ENCODE measurements around the gene RALGPS2.
"Not testable (repeated sequence)": the region's sequence is repeated elsewhere in the genome, so short reads cannot be mapped to it uniquely, and the experiment has no call there.

RALGPS2 gene

GRCh38 chr1:178751046-178751445, 26.0 kb downstream of the RALGPS2 start:
- TF ChIP-seq, protein P1, sequence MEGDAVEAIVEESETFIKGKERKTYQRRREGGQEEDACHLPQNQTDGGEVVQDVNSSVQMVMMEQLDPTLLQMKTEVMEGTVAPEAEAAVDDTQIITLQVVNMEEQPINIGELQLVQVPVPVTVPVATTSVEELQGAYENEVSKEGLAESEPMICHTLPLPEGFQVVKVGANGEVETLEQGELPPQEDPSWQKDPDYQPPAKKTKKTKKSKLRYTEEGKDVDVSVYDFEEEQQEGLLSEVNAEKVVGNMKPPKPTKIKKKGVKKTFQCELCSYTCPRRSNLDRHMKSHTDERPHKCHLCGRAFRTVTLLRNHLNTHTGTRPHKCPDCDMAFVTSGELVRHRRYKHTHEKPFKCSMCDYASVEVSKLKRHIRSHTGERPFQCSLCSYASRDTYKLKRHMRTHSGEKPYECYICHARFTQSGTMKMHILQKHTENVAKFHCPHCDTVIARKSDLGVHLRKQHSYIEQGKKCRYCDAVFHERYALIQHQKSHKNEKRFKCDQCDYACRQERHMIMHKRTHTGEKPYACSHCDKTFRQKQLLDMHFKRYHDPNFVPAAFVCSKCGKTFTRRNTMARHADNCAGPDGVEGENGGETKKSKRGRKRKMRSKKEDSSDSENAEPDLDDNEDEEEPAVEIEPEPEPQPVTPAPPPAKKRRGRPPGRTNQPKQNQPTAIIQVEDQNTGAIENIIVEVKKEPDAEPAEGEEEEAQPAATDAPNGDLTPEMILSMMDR (IDR thresholded peaks at IDR 0.05; ENCODE audit: borderline replicate concordance, control extremely low read depth, extremely low read depth, insufficient read depth, missing control alignments): no peak
- DNase-seq (ENCODE audit: low spot score): no peak
- in situ Hi-C loops (cut with MboI; ENCODE audit: low sequenced_read_pairs, unreplicated experiment): loop anchor here (10.0 kb wide), 1 partner anchor 216 kb away; no protein-coding TSS in a partner anchor

DNA sequence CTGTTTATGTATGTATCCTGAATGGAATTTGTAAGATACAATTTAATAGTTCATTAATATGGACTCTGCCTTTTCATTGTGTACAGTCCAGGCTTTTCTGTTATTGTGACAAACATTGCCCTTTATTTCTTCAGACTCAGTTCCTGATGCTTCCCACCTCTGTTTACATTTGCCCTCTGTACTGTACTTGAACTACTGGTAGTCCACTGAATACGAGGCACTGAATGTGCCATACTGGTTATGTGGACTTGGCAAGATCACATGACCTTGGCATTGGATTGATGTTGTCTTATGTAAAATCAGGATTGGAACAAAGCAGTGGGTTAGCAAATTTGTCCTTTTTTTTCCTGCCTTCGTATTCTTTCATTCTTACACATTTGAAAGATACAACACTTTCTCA, 27.8 kb downstream of the RALGPS2 start:
- no peak for DNase-seq (ENCODE audit: low spot score)
- in situ Hi-C loops (cut with MboI; ENCODE audit: low sequenced_read_pairs, unreplicated experiment): loop anchor here (10.0 kb wide), 1 partner anchor 218 kb away; no protein-coding TSS in a partner anchor
- TF ChIP-seq, protein P1 (IDR thresholded peaks at IDR 0.05; ENCODE audit: borderline replicate concordance, control extremely low read depth, extremely low read depth, insufficient read depth, missing control alignments): no peak

DNA sequence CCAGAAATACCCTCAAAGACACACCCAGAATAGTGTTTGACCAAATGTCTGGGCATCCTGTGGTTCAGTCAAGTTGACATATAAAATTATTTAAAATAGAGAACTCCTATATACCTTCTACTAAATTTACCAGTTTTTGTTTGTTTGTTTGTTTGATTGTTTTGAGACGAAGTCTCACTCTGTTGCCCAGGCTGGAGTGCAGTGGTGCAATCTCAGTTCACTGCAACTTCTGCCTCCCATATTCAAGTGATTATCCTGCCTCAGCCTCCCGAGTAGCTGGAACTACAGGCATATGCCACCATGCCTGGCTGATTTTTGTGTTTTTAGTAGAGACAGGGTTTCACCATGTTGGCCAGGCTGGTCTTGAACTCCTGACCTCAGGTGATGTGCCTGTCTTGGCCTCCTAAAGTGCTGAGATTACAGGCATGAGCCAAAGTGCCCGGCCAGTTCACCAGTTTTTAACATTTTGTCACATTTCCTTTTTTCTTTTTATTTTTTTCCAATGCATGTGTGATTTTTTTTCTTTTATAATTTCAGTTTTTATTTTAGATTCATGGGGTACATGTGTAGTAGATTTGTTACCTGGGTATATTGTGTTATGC, 29.7 kb downstream of the RALGPS2 start:
- in situ Hi-C loops (cut with MboI; ENCODE audit: low sequenced_read_pairs, unreplicated experiment): loop anchor here (10.0 kb wide), 1 partner anchor 220 kb away; no protein-coding TSS in a partner anchor
- not testable (repeated sequence) for DNase-seq (ENCODE audit: low spot score)

GRCh38 chr1:178768423-178768822, 43.4 kb downstream of the RALGPS2 start:
- in situ Hi-C loops (cut with MboI; ENCODE audit: low sequenced_read_pairs, unreplicated experiment): no loop called here
- DNase-seq (ENCODE audit: low spot score): peak; percentile 61
- TF ChIP-seq, protein P1 (IDR thresholded peaks at IDR 0.05; ENCODE audit: borderline replicate concordance, control extremely low read depth, extremely low read depth, insufficient read depth, missing control alignments): peak; percentile 75

DNA sequence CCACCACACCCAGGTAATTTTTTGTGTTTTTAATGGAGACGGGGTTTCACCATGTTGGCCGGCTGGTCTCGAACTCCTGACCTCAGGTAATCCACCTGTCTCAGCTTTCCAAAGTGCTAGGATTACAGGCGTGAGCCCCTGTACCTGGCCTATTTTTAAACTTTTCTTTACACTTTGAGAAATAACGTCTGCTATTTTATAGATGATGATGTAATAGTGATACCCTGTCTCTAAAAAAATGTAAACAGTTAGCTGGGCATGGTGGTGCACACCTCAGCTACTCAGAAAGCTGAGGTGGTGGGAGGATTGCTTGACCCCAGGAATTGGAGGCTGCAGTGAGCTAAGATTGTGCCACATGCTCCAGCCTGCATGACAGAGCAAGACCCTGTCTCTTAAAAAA, 47.9 kb downstream of the RALGPS2 start:
- TF ChIP-seq, protein P1 (IDR thresholded peaks at IDR 0.05; ENCODE audit: borderline replicate concordance, control extremely low read depth, extremely low read depth, insufficient read depth, missing control alignments): no peak
- DNase-seq (ENCODE audit: low spot score): no peak
- in situ Hi-C loops (cut with MboI; ENCODE audit: low sequenced_read_pairs, unreplicated experiment): loop anchor here (10.0 kb wide), 1 partner anchor 232 kb away; no protein-coding TSS in a partner anchor

GRCh38 chr1:178774263-178774662, 49.2 kb downstream of the RALGPS2 start:
- DNase-seq (ENCODE audit: low spot score): peak; percentile 23

DNA sequence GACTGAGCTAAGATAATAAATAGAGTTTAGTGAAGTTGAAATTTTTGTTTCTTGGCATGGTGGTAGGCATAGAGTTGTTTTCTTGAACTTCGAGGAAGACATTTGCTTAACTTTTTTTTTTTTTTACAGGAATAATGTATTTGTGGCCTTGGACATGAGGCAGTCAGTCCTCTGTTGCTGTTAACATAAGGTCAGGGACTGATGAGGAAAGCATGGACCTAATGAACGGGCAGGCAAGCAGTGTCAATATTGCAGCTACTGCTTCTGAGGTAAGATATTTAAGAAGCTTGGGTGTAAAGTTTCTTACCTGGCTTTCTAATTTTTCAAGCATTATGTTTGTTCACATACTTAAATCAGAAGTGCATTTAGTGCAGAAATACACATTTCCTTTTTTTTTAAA, 51.5 kb downstream of the RALGPS2 start:
- no peak for DNase-seq (ENCODE audit: low spot score)
- in situ Hi-C loops (cut with MboI; ENCODE audit: low sequenced_read_pairs, unreplicated experiment): loop anchor here (10.0 to 25.0 kb wide), 2 partner anchors 228 to 611 kb away; no protein-coding TSS in a partner anchor
- TF ChIP-seq, protein P1 (IDR thresholded peaks at IDR 0.05; ENCODE audit: borderline replicate concordance, control extremely low read depth, extremely low read depth, insufficient read depth, missing control alignments): no peak

More at GRCh38 chr1:178774263-178774662, 49.2 kb downstream of the RALGPS2 start:
- TF ChIP-seq, protein P1 (IDR thresholded peaks at IDR 0.05; ENCODE audit: borderline replicate concordance, control extremely low read depth, extremely low read depth, insufficient read depth, missing control alignments): no peak
- in situ Hi-C loops (cut with MboI; ENCODE audit: low sequenced_read_pairs, unreplicated experiment): loop anchor here (10.0 kb wide), 1 partner anchor 231 kb away; no protein-coding TSS in a partner anchor
